Hepatocyte (in vitro differentiated cells): Measurements from ENCODE around the gene ELMO3. TPM values are rescaled to one million over a fixed set of nuclear protein-coding genes. Genes with fewer than 3 reads are reported as not detected.

Source experiments
- DNase-seq: peaks from one replicate; pipeline ENCODE4 v3.0.0-alpha.2; 2016; ENCODE audit warnings: low spot score
- H2AFZ ChIP-seq: fragments of 200-600 bp; sonication (generic); 2 replicates; pipeline ENCODE4 v1.6.0; 2016; ENCODE audit warnings: antibody characterized with exemption, mild to moderate bottlenecking
- H3K27ac ChIP-seq: fragments of 200-600 bp; sonication (generic); 2 replicates; pipeline ENCODE4 v1.5.1; 2016; ENCODE audit warnings: mild to moderate bottlenecking
- H3K27me3 ChIP-seq: fragments of 200-600 bp; sonication (generic); 2 replicates; pipeline ENCODE4 v1.6.1; 2016
- H3K36me3 ChIP-seq: fragments of 200-600 bp; sonication (generic); replicated peaks from 2 replicates; pipeline ENCODE4 v1.5.1; 2016; ENCODE audit warnings: low read depth; ENCODE audit not compliant: insufficient read depth
- H3K4me1 ChIP-seq: fragments of 200-600 bp; sonication (generic); 2 replicates; pipeline ENCODE4 v1.5.1; 2016; ENCODE audit warnings: mild to moderate bottlenecking, moderate library complexity; ENCODE audit not compliant: insufficient read depth
- H3K4me2 ChIP-seq: fragments of 200-600 bp; sonication (generic); 2 replicates; pipeline ENCODE4 v1.6.0; 2016
- H3K4me3 ChIP-seq: fragments of 200-600 bp; sonication (generic); 2 replicates; pipeline ENCODE4 v1.5.1; 2016; ENCODE audit warnings: mild to moderate bottlenecking
- H3K79me2 ChIP-seq: fragments of 200-600 bp; sonication (generic); 2 replicates; pipeline ENCODE4 v1.6.0; 2017; ENCODE audit warnings: mild to moderate bottlenecking
- H3K9me2 ChIP-seq: fragments of 200-600 bp; sonication (generic); replicated peaks from 2 replicates; pipeline ENCODE4 v1.6.0; 2017; ENCODE audit warnings: mild to moderate bottlenecking; ENCODE audit not compliant: insufficient read depth
- H3K9me3 ChIP-seq: fragments of 200-600 bp; sonication (generic); 2 replicates; pipeline ENCODE4 v1.5.1; 2016; ENCODE audit warnings: low read depth, mild to moderate bottlenecking
- H4K20me1 ChIP-seq: fragments of 200-600 bp; sonication (generic); 2 replicates; pipeline ENCODE4 v1.6.0; 2016; ENCODE audit warnings: mild to moderate bottlenecking; ENCODE audit not compliant: insufficient read depth, poor library complexity, severe bottlenecking
- CTCF ChIP-seq: fragments of 200-600 bp; sonication (generic); IDR thresholded peaks from 2 replicates; pipeline ENCODE4 v1.5.1; 2016; ENCODE audit warnings: antibody characterized with exemption, mild to moderate bottlenecking; ENCODE audit not compliant: poor library complexity
- EZH2 ChIP-seq: fragments of 200-600 bp; sonication (generic); IDR thresholded peaks from 2 replicates; pipeline ENCODE4 v1.6.1; 2016; ENCODE audit warnings: antibody characterized with exemption, mild to moderate bottlenecking, borderline replicate concordance
- EZH2phosphoT487 ChIP-seq: fragments of 200-600 bp; sonication (generic); IDR thresholded peaks from one replicate; pipeline ENCODE4 v1.6.1; 2018; ENCODE audit warnings: antibody characterized with exemption, mild to moderate bottlenecking, low read depth, moderate library complexity; ENCODE audit not compliant: unreplicated experiment, severe bottlenecking
- WGBS: methylation state at CpG from one replicate; pipeline ENCODE4 v1.1.6; 2016; ENCODE audit warnings: low lambda C conversion rate; ENCODE audit errors: missing lambda C conversion rate; 5-methylcytosine and 5-hydroxymethylcytosine counted together
- polyA plus RNA-seq: library from polyadenylated mRNA; unstranded; fragments of >200 nt; fragmentation: Nextera tagmentation; extraction: Ambion mirVana; gene quantifications from 2 replicates; pipeline ENCODE4 v1.2.1, GENCODE V29; 2016
- total RNA-seq: library from RNA; depleted of rRNA; stranded (reverse); fragments of >200 nt; gene quantifications from 2 replicates; pipeline ENCODE4 v1.2.3, GENCODE V29; 2014

The ELMO3 gene
- total and polyA plus RNA-seq, 2 experiments from 2014 or later: 14.5 to 18.5 TPM

GRCh38 chr16:67165121-67166078 is 33.5 kb upstream of the ELMO3 start:
- no peak overlapping the region for H3K4me3 ChIP-seq
- H3K27me3 ChIP-seq: peaks cover 75% of the 10 kb centered on the region
- no peaks in the 10 kb centered on the region for H3K9me3 ChIP-seq
- H3K9me2 ChIP-seq: no peaks in the 10 kb centered on the region
- peaks cover 47% of the 10 kb centered on the region for H3K4me1 ChIP-seq
- TF ChIP-seq EZH2 (peak; percentile 90), EZH2phosphoT487 (peak; percentile 63), CTCF (no peak)
- H3K36me3 ChIP-seq: no peaks in the 10 kb centered on the region
- H2AFZ ChIP-seq: peak overlapping the region; percentile 26
- H3K79me2 ChIP-seq: no peaks in the 10 kb centered on the region
- peaks cover 4% of the 10 kb centered on the region for H4K20me1 ChIP-seq
- DNase-seq: no peak
- WGBS: 8% methylated on average over 72 of the region's 85 CpGs
- H3K27ac ChIP-seq: no peak overlapping the region
- H3K4me2 ChIP-seq: peak overlapping the region; percentile 90

DNA sequence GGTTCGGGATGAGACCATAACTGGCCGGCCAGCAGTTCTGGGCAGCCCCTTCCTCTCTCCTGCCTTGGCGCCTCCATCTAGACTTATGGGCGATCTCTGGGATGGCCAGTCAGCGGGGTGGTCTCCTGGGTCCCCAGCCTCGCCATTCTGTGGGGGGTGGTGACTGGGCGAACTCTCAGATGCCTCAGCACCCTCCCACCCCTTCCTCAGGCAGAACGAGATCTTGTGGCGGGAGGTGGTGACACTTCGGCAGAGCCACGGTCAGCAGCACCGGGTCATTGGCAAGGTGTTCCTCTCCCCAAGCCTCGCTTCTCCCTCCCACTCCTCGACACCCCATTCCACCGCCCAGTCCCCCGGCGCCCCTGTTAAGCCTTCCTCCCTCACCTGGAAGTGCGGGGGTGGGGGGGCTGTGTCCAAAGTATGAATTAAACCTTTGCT is 32.8 kb upstream of the ELMO3 start:
- WGBS: 18% methylated on average over 13 of the region's 18 CpGs
- Histone ChIP-seq H3K9me3 (no peaks in the 10 kb centered on the region), H3K27ac (no peak overlapping the region), H3K36me3 (no peaks in the 10 kb centered on the region), H2AFZ (no peak overlapping the region), H3K79me2 (no peaks in the 10 kb centered on the region), H3K4me2 (no peak overlapping the region), H3K4me1 (peaks cover 50% of the 10 kb centered on the region), H3K9me2 (no peaks in the 10 kb centered on the region), H4K20me1 (peaks cover 4% of the 10 kb centered on the region), H3K4me3 (no peak overlapping the region), H3K27me3 (peaks cover 75% of the 10 kb centered on the region)
- TF ChIP-seq EZH2 (no peak), EZH2phosphoT487 (no peak), CTCF (no peak)
- no peak for DNase-seq

GRCh38 chr16:67166598-67167168 is 32.2 kb upstream of the ELMO3 start:
- 78% methylated on average over 4 of the region's 5 CpGs for WGBS
- TF ChIP-seq EZH2 (no peak), EZH2phosphoT487 (no peak), CTCF (no peak)
- no peak overlapping the region for H3K4me2 ChIP-seq
- DNase-seq: no peak
- H3K9me3 ChIP-seq: no peaks in the 10 kb centered on the region
- no peaks in the 10 kb centered on the region for H3K36me3 ChIP-seq
- H3K4me1 ChIP-seq: peaks cover 48% of the 10 kb centered on the region
- H3K79me2 ChIP-seq: no peaks in the 10 kb centered on the region
- H3K4me3 ChIP-seq: no peak overlapping the region
- peaks cover 70% of the 10 kb centered on the region for H3K27me3 ChIP-seq
- H3K27ac ChIP-seq: no peak overlapping the region
- H3K9me2 ChIP-seq: no peaks in the 10 kb centered on the region
- no peak overlapping the region for H2AFZ ChIP-seq
- H4K20me1 ChIP-seq: peaks cover 2% of the 10 kb centered on the region
